Neuronal stem cell (in vitro differentiated cells): ENCODE measurements around the gene AQP2.

ENCODE experiments used
- DNase-seq: peaks from one replicate; pipeline ENCODE4 v3.0.0-alpha.2; 2013; ENCODE audit warnings: low spot score
- H2AFZ ChIP-seq: one replicate; pipeline ENCODE4 v1.6.1; 2013; ENCODE audit warnings: mild to moderate bottlenecking, low read length, inconsistent platforms
- H2AK5ac ChIP-seq: 2 replicates; pipeline ENCODE4 v1.6.1; 2013; ENCODE audit warnings: low read depth, mild to moderate bottlenecking, inconsistent platforms, low read length, moderate library complexity, mixed read lengths
- H2BK120ac ChIP-seq: 2 replicates; pipeline ENCODE4 v1.6.1; 2013; ENCODE audit warnings: low read depth, mild to moderate bottlenecking, inconsistent platforms, low read length, moderate library complexity, mixed read lengths
- H2BK12ac ChIP-seq: one replicate; pipeline ENCODE4 v1.6.1; 2013; ENCODE audit warnings: low read length, inconsistent platforms
- H2BK15ac ChIP-seq: 2 replicates; pipeline ENCODE4 v1.6.1; 2013; ENCODE audit warnings: mild to moderate bottlenecking, low read length, inconsistent platforms, mixed read lengths
- H2BK5ac ChIP-seq: one replicate; pipeline ENCODE4 v1.6.1; 2013; ENCODE audit warnings: inconsistent platforms, mild to moderate bottlenecking, low read length, moderate library complexity
- H3K14ac ChIP-seq: one replicate; pipeline ENCODE4 v1.6.1; 2013; ENCODE audit warnings: low read length, inconsistent platforms
- H3K18ac ChIP-seq: 2 replicates; pipeline ENCODE4 v1.6.1; 2013; ENCODE audit warnings: low read length, inconsistent platforms
- H3K23ac ChIP-seq: 2 replicates; pipeline ENCODE4 v1.6.1; 2013; ENCODE audit warnings: low read depth, mild to moderate bottlenecking, mixed read lengths, low read length, inconsistent platforms; ENCODE audit not compliant: poor library complexity
- H3K27ac ChIP-seq: replicated peaks from 3 replicates; pipeline ENCODE4 v1.5.1; 2013; ENCODE audit warnings: low read length, inconsistent platforms
- H3K27me3 ChIP-seq, 3 experiments: 2 replicates each; pipeline ENCODE4 v1.6.1; 2013; ENCODE audit warnings: low read length in 3 of 3, mild to moderate bottlenecking in 2 of 3, inconsistent platforms in 1 of 3, low read depth in 1 of 3, mixed read lengths in 1 of 3, moderate library complexity in 1 of 3; ENCODE audit not compliant: control insufficient read depth in 3 of 3, insufficient read depth in 3 of 3
- H3K36me3 ChIP-seq, 2 donors: replicated peaks in 1 of 2; 2 replicates each; pipeline ENCODE4 v1.6.1; 2013; ENCODE audit warnings: low read length in 2 of 2; ENCODE audit not compliant: control insufficient read depth in 2 of 2, insufficient read depth in 2 of 2
- H3K4ac ChIP-seq: 2 replicates; pipeline ENCODE4 v1.6.1; 2013; ENCODE audit warnings: inconsistent platforms, mild to moderate bottlenecking, low read length, moderate library complexity
- H3K4me1 ChIP-seq, 2 donors: 1 replicate in 1 of 2; 2 replicates in 1 of 2; pipeline ENCODE4 v1.6.1; 2013; ENCODE audit warnings: low read length in 2 of 2, low read depth in 1 of 2; ENCODE audit not compliant: control insufficient read depth in 2 of 2, insufficient read depth in 1 of 2
- H3K4me2 ChIP-seq: one replicate; pipeline ENCODE4 v1.6.1; 2013; ENCODE audit warnings: mild to moderate bottlenecking, low read length, inconsistent platforms; ENCODE audit not compliant: insufficient read depth, poor library complexity, severe bottlenecking
- H3K4me3 ChIP-seq, 2 donors: 2 replicates each; pipeline ENCODE4 v1.5.1; 2013; ENCODE audit warnings: low read length in 2 of 2, mild to moderate bottlenecking in 2 of 2, inconsistent platforms in 1 of 2, moderate library complexity in 1 of 2
- H3K79me1 ChIP-seq: one replicate; pipeline ENCODE4 v1.6.1; 2013; ENCODE audit warnings: low read depth, mild to moderate bottlenecking, inconsistent platforms, low read length, moderate library complexity
- H3K9ac ChIP-seq: one replicate; pipeline ENCODE4 v1.6.1; 2013; ENCODE audit warnings: mild to moderate bottlenecking, low read depth, low read length, inconsistent platforms; ENCODE audit not compliant: poor library complexity
- H3K9me3 ChIP-seq, 2 donors: replicated peaks in 1 of 2; 2 replicates each; pipeline versions ENCODE3 to v1.6.1; 2013; ENCODE audit warnings: low read length in 2 of 2, mild to moderate bottlenecking in 2 of 2, inconsistent platforms in 1 of 2, low read depth in 1 of 2, mixed read lengths in 1 of 2, moderate library complexity in 1 of 2; ENCODE audit not compliant: control insufficient read depth in 2 of 2, insufficient read depth in 1 of 2
- H4K8ac ChIP-seq: one replicate; pipeline ENCODE4 v1.6.1; 2013; ENCODE audit warnings: low read depth, mild to moderate bottlenecking, inconsistent platforms, low read length, moderate library complexity
- H4K91ac ChIP-seq: one replicate; pipeline ENCODE4 v1.6.1; 2013; ENCODE audit warnings: low read length, low read depth, mild to moderate bottlenecking, inconsistent platforms; ENCODE audit not compliant: poor library complexity
- WGBS, 2 donors: extraction: QIAGEN DNeasy Blood & Tissue Kit; methylation state at CpG; one replicate each; pipeline ENCODE4 v1.1.7; 2013; ENCODE audit warnings: missing lambda C conversion rate in 2 of 2, mixed read lengths in 1 of 2; ENCODE audit not compliant: insufficient read length in 2 of 2, insufficient replicate concordance in 1 of 2; ENCODE audit errors: extremely low coverage in 2 of 2; 5-methylcytosine and 5-hydroxymethylcytosine counted together

AQP2 gene

DNA sequence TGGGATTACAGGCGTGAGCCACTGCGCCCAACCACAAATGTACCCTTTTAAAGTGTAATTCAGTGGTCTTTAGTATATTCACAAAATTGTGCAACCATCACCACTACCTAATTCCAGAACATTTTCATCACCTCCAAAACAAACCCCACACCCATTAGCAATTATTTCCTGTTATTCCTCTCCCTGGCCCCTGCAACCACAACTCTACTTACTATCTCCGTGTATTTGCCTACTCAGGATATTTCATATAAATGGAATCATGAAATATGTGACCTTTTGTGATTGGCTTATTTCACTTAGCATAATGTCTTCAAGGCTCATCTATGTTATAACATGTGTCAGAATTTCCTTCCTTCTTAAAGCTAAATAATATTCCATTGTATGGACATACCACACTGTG is 16.0 kb upstream of the AQP2 start:
- no peak overlapping the region for H3K18ac ChIP-seq
- H2BK12ac ChIP-seq = no peak overlapping the region
- H2AK5ac ChIP-seq = no peak overlapping the region
- H3K4me1 ChIP-seq = no peaks in the 10 kb centered on the region
- H3K4me3 ChIP-seq = no peak overlapping the region
- H2BK15ac ChIP-seq = no peak overlapping the region
- H3K27me3 ChIP-seq = peaks cover 0 to 14% (median 0%) of the 10 kb centered on the region in 3 experiments
- no peaks in the 10 kb centered on the region for H3K36me3 ChIP-seq
- no peak overlapping the region for H2BK120ac ChIP-seq
- no peak overlapping the region for H4K8ac ChIP-seq
- DNase-seq = no peak
- H2BK5ac ChIP-seq = no peak overlapping the region
- no peak overlapping the region for H3K4me2 ChIP-seq
- H3K9ac ChIP-seq = no peak overlapping the region
- no peak overlapping the region for H3K14ac ChIP-seq
- H2AFZ ChIP-seq = no peak overlapping the region
- H3K27ac ChIP-seq = no peak overlapping the region
- WGBS, 2 donors = no CpG with 5 or more reads among the region's 3 CpGs
- H3K23ac ChIP-seq = no peak overlapping the region
- peaks cover 0 to 2% of the 10 kb centered on the region in 2 donors for H3K9me3 ChIP-seq
- no peaks in the 10 kb centered on the region for H3K79me1 ChIP-seq
- no peak overlapping the region for H3K4ac ChIP-seq
- H4K91ac ChIP-seq = no peak overlapping the region

DNA sequence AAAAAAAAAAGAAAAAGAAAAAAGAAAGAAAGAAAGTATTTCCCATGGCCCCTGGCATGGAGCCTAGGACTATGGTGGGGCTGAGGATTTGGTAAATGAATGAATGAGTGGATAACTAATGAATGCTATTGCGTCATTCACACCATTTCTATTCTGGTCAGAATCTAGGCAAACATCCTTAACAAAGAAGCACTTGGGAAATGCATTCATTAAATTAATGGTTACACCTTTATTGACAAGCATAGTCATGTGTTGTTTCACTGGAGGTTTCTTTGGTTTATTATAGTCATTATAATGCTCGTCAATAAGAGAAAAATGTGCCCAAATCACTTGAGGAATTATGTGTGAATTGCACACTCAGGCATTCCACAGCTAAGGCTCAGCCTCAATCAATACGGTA is 13.6 kb upstream of the AQP2 start:
- no peak overlapping the region for H2BK5ac ChIP-seq
- no peak overlapping the region for H3K18ac ChIP-seq
- no peaks in the 10 kb centered on the region for H3K36me3 ChIP-seq
- WGBS, 2 donors = no CpG with 5 or more reads among the region's 3 CpGs
- H3K4ac ChIP-seq = no peak overlapping the region
- H3K79me1 ChIP-seq = no peaks in the 10 kb centered on the region
- H3K4me1 ChIP-seq = no peaks in the 10 kb centered on the region
- H2AFZ ChIP-seq = no peak overlapping the region
- no peak overlapping the region for H2AK5ac ChIP-seq
- H2BK12ac ChIP-seq = no peak overlapping the region
- no peak overlapping the region for H4K91ac ChIP-seq
- H3K27me3 ChIP-seq = peaks cover 0 to 28% (median 0%) of the 10 kb centered on the region in 3 experiments
- no peak for DNase-seq
- no peak overlapping the region for H3K23ac ChIP-seq
- H3K27ac ChIP-seq = no peak overlapping the region
- H3K9ac ChIP-seq = no peak overlapping the region
- peaks cover 0 to 2% of the 10 kb centered on the region in 2 donors for H3K9me3 ChIP-seq
- no peak overlapping the region for H4K8ac ChIP-seq
- H3K4me3 ChIP-seq = no peak overlapping the region
- H2BK120ac ChIP-seq = no peak overlapping the region
- H3K4me2 ChIP-seq = no peak overlapping the region
- no peak overlapping the region for H3K14ac ChIP-seq
- H2BK15ac ChIP-seq = no peak overlapping the region

DNA sequence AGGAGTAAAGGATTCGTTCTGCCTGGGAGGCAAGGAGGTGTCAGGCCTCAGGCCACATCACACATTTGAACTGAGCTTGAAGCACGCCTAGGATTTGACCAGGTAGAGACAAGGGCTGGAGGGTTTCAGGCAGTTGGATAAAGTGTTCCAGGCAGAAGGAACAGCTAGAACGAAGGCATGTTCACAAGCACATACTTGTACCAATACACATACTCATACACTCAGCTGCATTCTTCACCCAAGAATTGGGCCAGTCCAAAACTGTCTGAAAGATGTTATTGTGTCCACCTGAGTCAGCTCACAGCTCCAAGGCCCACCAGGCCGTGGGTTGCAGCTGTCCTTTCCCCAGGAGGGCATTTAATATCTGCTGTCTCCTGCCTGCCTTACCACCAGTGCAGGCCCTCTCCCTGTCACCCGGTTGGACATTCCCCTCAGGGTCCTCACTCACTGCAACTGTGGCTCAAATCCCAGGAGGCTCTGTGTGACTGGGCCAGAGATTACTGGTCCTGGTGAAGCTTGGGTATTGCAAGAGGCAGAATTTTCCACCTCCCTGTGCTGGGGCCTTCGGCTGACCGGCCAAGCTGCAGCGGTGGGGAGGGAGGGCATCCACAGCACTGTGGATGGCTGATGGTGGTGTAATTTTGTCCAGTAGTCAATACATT is 12.8 kb upstream of the AQP2 start:
- Histone ChIP-seq H3K14ac (no peak overlapping the region), H4K91ac (no peak overlapping the region), H3K27ac (no peak overlapping the region), H2AK5ac (no peak overlapping the region), H3K4me3 (no peak overlapping the region), H3K4me2 (no peak overlapping the region), H3K27me3 (peaks cover 0 to 36% (median 0%) of the 10 kb centered on the region in 3 experiments), H3K18ac (no peak overlapping the region), H4K8ac (no peak overlapping the region), H2BK120ac (no peak overlapping the region), H3K9ac (no peak overlapping the region), H2AFZ (no peak overlapping the region), H3K4ac (no peak overlapping the region), H2BK15ac (no peak overlapping the region), H3K36me3 (no peaks in the 10 kb centered on the region), H3K79me1 (no peaks in the 10 kb centered on the region), H3K9me3 (peaks cover 0 to 2% of the 10 kb centered on the region in 2 donors), H2BK5ac (no peak overlapping the region), H3K4me1 (no peaks in the 10 kb centered on the region), H3K23ac (no peak overlapping the region), H2BK12ac (no peak overlapping the region)
- no CpG with 5 or more reads among the region's 8 CpGs for WGBS, 2 donors
- no peak for DNase-seq

DNA sequence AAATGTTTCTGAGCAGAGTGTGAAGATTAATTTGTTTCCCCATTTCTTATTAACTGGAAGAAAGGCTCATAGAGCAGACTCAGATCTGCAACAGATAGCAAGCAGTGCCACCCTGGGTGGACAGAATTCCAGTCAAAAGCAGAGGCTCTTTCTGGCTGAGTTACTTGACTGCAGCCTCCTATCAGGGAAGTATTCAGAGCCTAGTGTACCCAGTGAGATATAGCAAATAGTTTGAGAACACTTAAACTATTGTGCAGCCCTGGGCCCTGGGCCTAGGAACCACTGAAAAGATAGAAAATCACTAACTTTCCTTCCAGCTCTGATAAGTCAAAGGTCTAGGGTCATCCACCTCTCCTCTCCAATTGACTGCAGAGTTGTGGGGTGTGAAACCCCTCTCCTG is 11.2 kb upstream of the AQP2 start:
- no peak overlapping the region for H2BK5ac ChIP-seq
- H3K27me3 ChIP-seq = peaks cover 0 to 52% (median 0%) of the 10 kb centered on the region in 3 experiments
- no peak overlapping the region for H2BK15ac ChIP-seq
- H3K36me3 ChIP-seq = no peaks in the 10 kb centered on the region
- no peak overlapping the region for H2AK5ac ChIP-seq
- H3K18ac ChIP-seq = no peak overlapping the region
- H3K79me1 ChIP-seq = no peaks in the 10 kb centered on the region
- no peak overlapping the region for H2BK12ac ChIP-seq
- peaks cover 0 to 2% of the 10 kb centered on the region in 2 donors for H3K4me1 ChIP-seq
- H3K9ac ChIP-seq = no peak overlapping the region
- no peak for DNase-seq
- no peak overlapping the region for H2AFZ ChIP-seq
- no peak overlapping the region for H2BK120ac ChIP-seq
- no peak overlapping the region for H3K14ac ChIP-seq
- H3K4ac ChIP-seq = no peak overlapping the region
- H3K9me3 ChIP-seq = peaks cover 0 to 2% of the 10 kb centered on the region in 2 donors
- no peak overlapping the region for H3K23ac ChIP-seq
- no peak overlapping the region for H3K27ac ChIP-seq
- H3K4me2 ChIP-seq = no peak overlapping the region
- H4K8ac ChIP-seq = no peak overlapping the region
- H3K4me3 ChIP-seq = no peak overlapping the region
- no peak overlapping the region for H4K91ac ChIP-seq
